ENCODE data around the gene FAM3C. TPM values are rescaled to one million over a fixed set of nuclear protein-coding genes. Genes with fewer than 3 reads are reported as not detected.

FAM3C gene
- total and polyA plus RNA-seq, 10 of the 15 experiments (the other 5 are each of a cell fraction or from before 2014, with no cell fraction given), result 11.0 to 110 (median 27.8) TPM

DNA sequence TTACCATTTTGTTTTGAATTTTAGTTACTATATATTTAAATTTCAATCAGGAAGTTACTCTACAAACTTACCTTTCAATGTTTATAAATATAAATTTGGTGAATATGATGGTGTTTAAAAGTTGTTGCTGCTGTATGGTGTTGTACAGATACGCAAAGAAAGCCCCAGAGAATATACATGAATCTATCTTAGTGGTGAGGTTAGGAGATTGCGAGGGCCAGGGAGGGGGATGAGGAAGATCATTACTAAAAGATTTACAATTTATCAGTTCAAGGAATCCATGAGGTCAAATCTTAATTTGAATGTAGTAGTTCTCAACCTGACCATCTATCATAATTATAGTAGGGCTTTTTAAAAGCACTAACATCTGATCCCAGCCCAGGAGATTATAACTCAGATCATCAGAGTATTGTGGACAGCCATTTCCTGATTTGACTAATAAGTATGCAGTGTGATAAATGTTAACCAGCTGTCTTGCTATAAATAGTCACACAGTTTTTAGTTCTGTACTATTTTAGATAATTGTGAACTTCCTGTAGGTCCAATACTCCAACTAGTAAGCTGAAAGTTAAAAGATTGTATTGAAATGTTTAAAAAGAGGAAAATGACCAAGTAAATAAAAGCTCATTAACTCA is 23.6 kb downstream of the FAM3C start:
- H2AFZ ChIP-seq (ENCODE audit: control insufficient read depth, low read depth, low read length), result no peak overlapping the region
- peaks cover 2% of the 10 kb centered on the region for H3K79me2 ChIP-seq (ENCODE audit: control insufficient read depth, insufficient read depth, low read length)
- BruUV-seq (replicated peaks), result no TSS peak
- peak; percentile 56 for FAIRE-seq
- H3K36me3 ChIP-seq (ENCODE audit: control insufficient read depth in 2 of 2, insufficient read depth in 2 of 2, low read length in 1 of 2), result peaks cover 1 to 12% of the 10 kb centered on the region in 2 experiments
- H3K4me2 ChIP-seq (ENCODE audit: control insufficient read depth, insufficient read depth), result peak overlapping the region; percentile 78
- POLR2A ChIA-PET, result interaction anchor here (1.4 to 5.8 kb wide), 5 partner anchors 11 to 158 kb away, joined by 3 to 81 read pairs (median 14); partner anchors contain the start of gene FAM3C
- ATAC-seq, result peak; percentile 88
- no peaks in the 10 kb centered on the region for H3K27me3 ChIP-seq (replicated peaks in 1 of 2; ENCODE audit: control insufficient read depth in 2 of 2, insufficient read depth in 2 of 2, low read length in 1 of 2)
- WGBS (ENCODE audit: insufficient coverage, insufficient replicate concordance, low lambda C conversion rate, missing lambda C conversion rate), result 2% methylated on average over 2 of the region's 2 CpGs
- no peak overlapping the region; the same call in 1 of the 2 replicates for H3K9ac ChIP-seq (ENCODE audit: control insufficient read depth, insufficient read depth, low read length)
- peaks cover 32% of the 10 kb centered on the region for H3K4me1 ChIP-seq (ENCODE audit: control insufficient read depth, insufficient read depth, low read length)
- peak overlapping the region; percentile 58 for H3K27ac ChIP-seq (ENCODE audit: control insufficient read depth, insufficient read depth)
- no peak overlapping the region for H3K4me3 ChIP-seq
- H3K9me3 ChIP-seq (replicated peaks; ENCODE audit: control insufficient read depth, insufficient read depth, low read length), result peaks cover under 1% of the 10 kb centered on the region; the same call in 1 of the 3 replicates
- RAD21 ChIA-PET (ENCODE audit: unreplicated experiment), result interaction anchor here (0.6 to 11.8 kb wide), 15 partner anchors 8 to 422 kb away, joined by 3 to 272 read pairs (median 6); partner anchors contain the start of genes FAM3C and ING3
- intact Hi-C loops (cut with micrococcal nuclease; ENCODE audit: unreplicated experiment) (loop anchor here (1.0 to 2.0 kb wide), 3 partner anchors 22 to 158 kb away; no protein-coding TSS in a partner anchor), in situ Hi-C loops (cut with MboI) (no loop called here)
- DNase-seq (ENCODE audit: low read depth, low spot score), result peak; percentile 73
- CTCF ChIA-PET, result interaction anchor here (1.0 to 8.9 kb wide), 8 partner anchors 10 to 176 kb away, joined by 3 to 181 read pairs (median 18); partner anchors contain the start of gene FAM3C
- SMC1A ChIA-PET (ENCODE audit: uncharacterized antibody, unreplicated experiment), result interaction anchor here (0.6 to 9.4 kb wide), 13 partner anchors 9 to 1225 kb away, joined by 3 to 281 read pairs (median 6); partner anchors contain the start of gene FAM3C
- no peaks in the 10 kb centered on the region for H4K20me1 ChIP-seq (ENCODE audit: control insufficient read depth, insufficient read depth)
- TF ChIP-seq, protein P1, sequence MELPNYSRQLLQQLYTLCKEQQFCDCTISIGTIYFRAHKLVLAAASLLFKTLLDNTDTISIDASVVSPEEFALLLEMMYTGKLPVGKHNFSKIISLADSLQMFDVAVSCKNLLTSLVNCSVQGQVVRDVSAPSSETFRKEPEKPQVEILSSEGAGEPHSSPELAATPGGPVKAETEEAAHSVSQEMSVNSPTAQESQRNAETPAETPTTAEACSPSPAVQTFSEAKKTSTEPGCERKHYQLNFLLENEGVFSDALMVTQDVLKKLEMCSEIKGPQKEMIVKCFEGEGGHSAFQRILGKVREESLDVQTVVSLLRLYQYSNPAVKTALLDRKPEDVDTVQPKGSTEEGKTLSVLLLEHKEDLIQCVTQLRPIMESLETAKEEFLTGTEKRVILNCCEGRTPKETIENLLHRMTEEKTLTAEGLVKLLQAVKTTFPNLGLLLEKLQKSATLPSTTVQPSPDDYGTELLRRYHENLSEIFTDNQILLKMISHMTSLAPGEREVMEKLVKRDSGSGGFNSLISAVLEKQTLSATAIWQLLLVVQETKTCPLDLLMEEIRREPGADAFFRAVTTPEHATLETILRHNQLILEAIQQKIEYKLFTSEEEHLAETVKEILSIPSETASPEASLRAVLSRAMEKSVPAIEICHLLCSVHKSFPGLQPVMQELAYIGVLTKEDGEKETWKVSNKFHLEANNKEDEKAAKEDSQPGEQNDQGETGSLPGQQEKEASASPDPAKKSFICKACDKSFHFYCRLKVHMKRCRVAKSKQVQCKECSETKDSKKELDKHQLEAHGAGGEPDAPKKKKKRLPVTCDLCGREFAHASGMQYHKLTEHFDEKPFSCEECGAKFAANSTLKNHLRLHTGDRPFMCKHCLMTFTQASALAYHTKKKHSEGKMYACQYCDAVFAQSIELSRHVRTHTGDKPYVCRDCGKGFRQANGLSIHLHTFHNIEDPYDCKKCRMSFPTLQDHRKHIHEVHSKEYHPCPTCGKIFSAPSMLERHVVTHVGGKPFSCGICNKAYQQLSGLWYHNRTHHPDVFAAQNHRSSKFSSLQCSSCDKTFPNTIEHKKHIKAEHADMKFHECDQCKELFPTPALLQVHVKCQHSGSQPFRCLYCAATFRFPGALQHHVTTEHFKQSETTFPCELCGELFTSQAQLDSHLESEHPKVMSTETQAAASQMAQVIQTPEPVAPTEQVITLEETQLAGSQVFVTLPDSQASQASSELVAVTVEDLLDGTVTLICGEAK (IDR thresholded peaks at IDR 0.05; ENCODE audit: borderline replicate concordance), result no peak
- TF ChIP-seq MEF2A (IDR thresholded peaks at IDR 0.05; ENCODE audit: insufficient read depth, low read depth, low read length) (peak; percentile 100), IKZF2 (IDR thresholded peaks at IDR 0.05) (peak; percentile 57 to 58; a peak in 2 of 4 replicates), WRNIP1 (IDR thresholded peaks at IDR 0.05; ENCODE audit: borderline replicate concordance, low read depth, low read length) (no peak), SIX5 (IDR thresholded peaks at IDR 0.05; ENCODE audit: low read depth, low read length, severe bottlenecking) (no peak), EGR1 (IDR thresholded peaks at IDR 0.05; ENCODE audit: borderline replicate concordance in 1 of 2, low read depth in 2 of 2, low read length in 2 of 2) (no peak), RUNX3 (IDR thresholded peaks at IDR 0.05; ENCODE audit: low read length) (peak; percentile 94), HCFC1 (IDR thresholded peaks at IDR 0.05; ENCODE audit: low read length) (no peak)
- TF ChIP-seq, protein P2, sequence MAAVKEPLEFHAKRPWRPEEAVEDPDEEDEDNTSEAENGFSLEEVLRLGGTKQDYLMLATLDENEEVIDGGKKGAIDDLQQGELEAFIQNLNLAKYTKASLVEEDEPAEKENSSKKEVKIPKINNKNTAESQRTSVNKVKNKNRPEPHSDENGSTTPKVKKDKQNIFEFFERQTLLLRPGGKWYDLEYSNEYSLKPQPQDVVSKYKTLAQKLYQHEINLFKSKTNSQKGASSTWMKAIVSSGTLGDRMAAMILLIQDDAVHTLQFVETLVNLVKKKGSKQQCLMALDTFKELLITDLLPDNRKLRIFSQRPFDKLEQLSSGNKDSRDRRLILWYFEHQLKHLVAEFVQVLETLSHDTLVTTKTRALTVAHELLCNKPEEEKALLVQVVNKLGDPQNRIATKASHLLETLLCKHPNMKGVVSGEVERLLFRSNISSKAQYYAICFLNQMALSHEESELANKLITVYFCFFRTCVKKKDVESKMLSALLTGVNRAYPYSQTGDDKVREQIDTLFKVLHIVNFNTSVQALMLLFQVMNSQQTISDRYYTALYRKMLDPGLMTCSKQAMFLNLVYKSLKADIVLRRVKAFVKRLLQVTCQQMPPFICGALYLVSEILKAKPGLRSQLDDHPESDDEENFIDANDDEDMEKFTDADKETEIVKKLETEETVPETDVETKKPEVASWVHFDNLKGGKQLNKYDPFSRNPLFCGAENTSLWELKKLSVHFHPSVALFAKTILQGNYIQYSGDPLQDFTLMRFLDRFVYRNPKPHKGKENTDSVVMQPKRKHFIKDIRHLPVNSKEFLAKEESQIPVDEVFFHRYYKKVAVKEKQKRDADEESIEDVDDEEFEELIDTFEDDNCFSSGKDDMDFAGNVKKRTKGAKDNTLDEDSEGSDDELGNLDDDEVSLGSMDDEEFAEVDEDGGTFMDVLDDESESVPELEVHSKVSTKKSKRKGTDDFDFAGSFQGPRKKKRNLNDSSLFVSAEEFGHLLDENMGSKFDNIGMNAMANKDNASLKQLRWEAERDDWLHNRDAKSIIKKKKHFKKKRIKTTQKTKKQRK (IDR thresholded peaks at IDR 0.05; ENCODE audit: low read depth, low read length), result no peak
- TF ChIP-seq, protein P3, sequence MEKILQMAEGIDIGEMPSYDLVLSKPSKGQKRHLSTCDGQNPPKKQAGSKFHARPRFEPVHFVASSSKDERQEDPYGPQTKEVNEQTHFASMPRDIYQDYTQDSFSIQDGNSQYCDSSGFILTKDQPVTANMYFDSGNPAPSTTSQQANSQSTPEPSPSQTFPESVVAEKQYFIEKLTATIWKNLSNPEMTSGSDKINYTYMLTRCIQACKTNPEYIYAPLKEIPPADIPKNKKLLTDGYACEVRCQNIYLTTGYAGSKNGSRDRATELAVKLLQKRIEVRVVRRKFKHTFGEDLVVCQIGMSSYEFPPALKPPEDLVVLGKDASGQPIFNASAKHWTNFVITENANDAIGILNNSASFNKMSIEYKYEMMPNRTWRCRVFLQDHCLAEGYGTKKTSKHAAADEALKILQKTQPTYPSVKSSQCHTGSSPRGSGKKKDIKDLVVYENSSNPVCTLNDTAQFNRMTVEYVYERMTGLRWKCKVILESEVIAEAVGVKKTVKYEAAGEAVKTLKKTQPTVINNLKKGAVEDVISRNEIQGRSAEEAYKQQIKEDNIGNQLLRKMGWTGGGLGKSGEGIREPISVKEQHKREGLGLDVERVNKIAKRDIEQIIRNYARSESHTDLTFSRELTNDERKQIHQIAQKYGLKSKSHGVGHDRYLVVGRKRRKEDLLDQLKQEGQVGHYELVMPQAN (conservative IDR thresholded peaks at IDR 0.05), result no peak
- TF ChIP-seq, protein P4, sequence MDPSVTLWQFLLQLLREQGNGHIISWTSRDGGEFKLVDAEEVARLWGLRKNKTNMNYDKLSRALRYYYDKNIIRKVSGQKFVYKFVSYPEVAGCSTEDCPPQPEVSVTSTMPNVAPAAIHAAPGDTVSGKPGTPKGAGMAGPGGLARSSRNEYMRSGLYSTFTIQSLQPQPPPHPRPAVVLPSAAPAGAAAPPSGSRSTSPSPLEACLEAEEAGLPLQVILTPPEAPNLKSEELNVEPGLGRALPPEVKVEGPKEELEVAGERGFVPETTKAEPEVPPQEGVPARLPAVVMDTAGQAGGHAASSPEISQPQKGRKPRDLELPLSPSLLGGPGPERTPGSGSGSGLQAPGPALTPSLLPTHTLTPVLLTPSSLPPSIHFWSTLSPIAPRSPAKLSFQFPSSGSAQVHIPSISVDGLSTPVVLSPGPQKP (IDR thresholded peaks at IDR 0.05; ENCODE audit: low read depth, low read length), result no peak

Data from GM12878 (cell line).